ENCODE data around the gene URB1.

Gene URB1

DNA sequence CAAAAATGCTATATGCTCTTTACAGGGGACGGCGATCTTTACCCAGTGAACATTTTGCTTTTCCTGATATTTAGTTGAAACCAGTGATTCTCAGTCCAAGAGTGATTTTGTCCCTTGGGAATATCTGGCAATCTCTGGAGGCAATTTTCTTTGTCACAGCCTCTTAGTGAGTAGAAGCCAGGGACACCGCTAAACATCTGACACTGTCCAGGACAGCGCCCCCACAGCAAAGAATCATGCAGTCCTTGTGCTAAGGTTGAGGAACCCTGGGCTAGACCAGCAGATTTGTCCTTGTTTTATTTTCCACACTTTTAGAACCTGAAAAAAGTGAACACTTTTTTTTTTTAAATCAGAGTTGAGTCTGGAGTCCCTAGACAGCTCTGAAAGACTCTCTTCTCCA lies 32.8 kb upstream of the URB1 start:
- TF ChIP-seq, protein P1, sequence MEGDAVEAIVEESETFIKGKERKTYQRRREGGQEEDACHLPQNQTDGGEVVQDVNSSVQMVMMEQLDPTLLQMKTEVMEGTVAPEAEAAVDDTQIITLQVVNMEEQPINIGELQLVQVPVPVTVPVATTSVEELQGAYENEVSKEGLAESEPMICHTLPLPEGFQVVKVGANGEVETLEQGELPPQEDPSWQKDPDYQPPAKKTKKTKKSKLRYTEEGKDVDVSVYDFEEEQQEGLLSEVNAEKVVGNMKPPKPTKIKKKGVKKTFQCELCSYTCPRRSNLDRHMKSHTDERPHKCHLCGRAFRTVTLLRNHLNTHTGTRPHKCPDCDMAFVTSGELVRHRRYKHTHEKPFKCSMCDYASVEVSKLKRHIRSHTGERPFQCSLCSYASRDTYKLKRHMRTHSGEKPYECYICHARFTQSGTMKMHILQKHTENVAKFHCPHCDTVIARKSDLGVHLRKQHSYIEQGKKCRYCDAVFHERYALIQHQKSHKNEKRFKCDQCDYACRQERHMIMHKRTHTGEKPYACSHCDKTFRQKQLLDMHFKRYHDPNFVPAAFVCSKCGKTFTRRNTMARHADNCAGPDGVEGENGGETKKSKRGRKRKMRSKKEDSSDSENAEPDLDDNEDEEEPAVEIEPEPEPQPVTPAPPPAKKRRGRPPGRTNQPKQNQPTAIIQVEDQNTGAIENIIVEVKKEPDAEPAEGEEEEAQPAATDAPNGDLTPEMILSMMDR (conservative IDR thresholded peaks at IDR 0.05; ENCODE audit: low read depth): no peak
- POLR2A ChIA-PET (ENCODE audit: low non-redundant PET): no interaction called here
- H3K27ac ChIP-seq: peak overlapping the region; percentile 98
- CTCF ChIA-PET: interaction anchor here (0.8 kb wide), 1 partner anchor 37 kb away, joined by 3 read pairs; no protein-coding TSS in a partner anchor
- no peak for DNase-seq (ENCODE audit: low spot score)

DNA sequence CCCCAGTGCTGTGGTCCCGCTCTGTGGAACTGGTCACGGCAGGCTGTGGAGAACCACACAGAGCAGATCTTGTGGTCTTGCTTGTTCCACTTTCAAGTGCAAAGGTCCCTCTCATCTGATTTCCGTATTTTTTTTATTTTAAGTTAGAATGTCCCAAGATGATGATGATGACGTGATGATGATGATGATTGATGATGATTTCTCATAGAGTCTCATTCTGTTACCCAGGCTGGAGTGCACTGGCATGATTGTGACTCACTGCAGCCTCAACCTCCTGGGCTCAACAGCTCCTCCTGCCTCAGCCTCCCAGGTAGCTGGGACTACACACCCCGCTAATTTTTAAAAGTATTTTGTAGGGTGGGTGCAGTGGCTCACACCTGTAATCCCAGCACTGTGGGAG lies 31.9 kb upstream of the URB1 start:
- no peak for DNase-seq (ENCODE audit: low spot score)
- peak overlapping the region; percentile 98 for H3K27ac ChIP-seq
- CTCF ChIA-PET: interaction anchor here (0.8 kb wide), 1 partner anchor 38 kb away, joined by 3 read pairs; no protein-coding TSS in a partner anchor
- TF ChIP-seq, protein P1 (conservative IDR thresholded peaks at IDR 0.05; ENCODE audit: low read depth): no peak
- POLR2A ChIA-PET (ENCODE audit: low non-redundant PET): no interaction called here

DNA sequence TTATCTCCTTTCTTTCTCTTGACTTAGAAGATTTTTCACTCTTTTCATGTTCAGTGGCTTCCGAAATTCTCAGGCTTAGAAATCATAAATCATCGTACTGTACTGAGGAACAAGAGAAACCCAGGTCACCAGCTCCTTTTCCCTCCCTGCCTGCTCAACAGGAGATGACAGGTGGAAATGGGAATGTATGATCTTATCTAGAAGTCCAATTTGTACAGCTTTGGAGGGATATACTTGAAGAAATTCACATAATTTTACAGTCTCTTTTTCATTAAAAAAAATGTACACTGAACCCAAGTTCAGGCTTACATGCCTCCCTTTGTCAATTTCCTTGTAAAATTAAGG lies 31.4 kb upstream of the URB1 start:
- TF ChIP-seq, protein P1 (conservative IDR thresholded peaks at IDR 0.05; ENCODE audit: low read depth): no peak
- no peak for DNase-seq (ENCODE audit: low spot score)
- ChIA-PET POLR2A (ENCODE audit: low non-redundant PET) (no interaction called here), CTCF (no interaction called here)
- peak overlapping the region; percentile 98 for H3K27ac ChIP-seq

DNA sequence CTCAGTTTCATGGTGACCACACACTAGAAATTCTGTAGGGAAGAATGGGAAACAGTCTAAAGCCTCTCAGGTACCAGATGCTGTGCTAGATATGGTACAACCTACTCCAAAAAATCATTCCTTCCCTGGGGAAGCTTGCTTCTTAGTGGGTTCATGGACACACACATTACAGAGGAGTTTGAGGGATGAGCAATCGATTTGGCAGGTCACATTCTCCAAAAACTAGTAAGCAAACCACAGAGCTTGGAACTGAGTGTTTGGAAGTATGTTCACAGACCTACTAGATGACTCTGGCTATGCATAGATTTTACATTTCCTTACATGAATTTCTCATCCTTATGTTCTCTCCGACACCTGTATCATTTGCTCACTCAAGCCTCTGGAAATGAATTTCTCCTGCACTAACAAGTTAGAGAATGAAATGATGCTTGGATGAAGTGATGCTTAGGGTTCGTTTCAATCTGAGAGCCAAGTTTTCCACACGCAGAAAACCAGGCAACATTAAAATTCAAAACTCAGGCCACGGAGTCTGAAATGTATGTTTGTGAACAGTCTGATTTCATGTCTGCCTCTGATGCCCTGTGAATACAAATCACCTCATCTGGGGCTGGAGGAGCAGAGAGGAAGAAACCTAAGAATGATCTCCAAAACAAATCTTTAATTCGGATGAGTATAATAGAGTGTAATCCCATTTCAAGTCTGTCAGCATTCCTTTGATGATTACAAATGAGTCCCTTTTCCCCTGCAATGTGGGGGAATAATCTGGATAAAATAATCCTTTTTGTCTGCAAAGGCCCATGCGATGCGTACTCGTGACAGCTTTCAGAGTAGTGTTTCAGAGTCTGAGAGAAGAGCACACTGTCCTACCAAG lies 30.7 kb upstream of the URB1 start:
- TF ChIP-seq, protein P1 (conservative IDR thresholded peaks at IDR 0.05; ENCODE audit: low read depth): no peak
- ChIA-PET CTCF (no interaction called here), POLR2A (ENCODE audit: low non-redundant PET) (no interaction called here)
- no peak overlapping the region for H3K27ac ChIP-seq
- peak; percentile 29 for DNase-seq (ENCODE audit: low spot score)

DNA sequence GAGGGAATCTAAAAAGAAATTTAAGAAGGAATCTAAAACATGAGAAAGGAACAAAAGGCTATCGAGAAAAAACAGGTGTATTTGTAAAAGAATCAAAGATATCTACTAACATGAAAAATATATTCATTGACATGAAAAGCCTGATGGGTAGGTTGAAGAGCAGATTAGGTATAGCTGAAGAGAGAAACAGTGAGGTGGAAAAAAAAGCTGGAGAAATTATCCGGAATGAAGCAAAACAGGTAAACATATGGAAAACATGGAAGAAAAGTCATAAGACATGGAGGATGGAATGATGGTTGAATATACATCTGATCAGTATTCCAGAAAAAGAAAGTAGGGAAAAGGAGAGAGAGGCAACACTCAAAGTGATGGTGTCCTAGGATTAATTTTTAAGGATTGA lies 29.3 kb upstream of the URB1 start:
- no peak overlapping the region for H3K27ac ChIP-seq
- POLR2A ChIA-PET (ENCODE audit: low non-redundant PET): no interaction called here
- TF ChIP-seq, protein P1 (conservative IDR thresholded peaks at IDR 0.05; ENCODE audit: low read depth): no peak
- no peak for DNase-seq (ENCODE audit: low spot score)
- CTCF ChIA-PET: no interaction called here

DNA sequence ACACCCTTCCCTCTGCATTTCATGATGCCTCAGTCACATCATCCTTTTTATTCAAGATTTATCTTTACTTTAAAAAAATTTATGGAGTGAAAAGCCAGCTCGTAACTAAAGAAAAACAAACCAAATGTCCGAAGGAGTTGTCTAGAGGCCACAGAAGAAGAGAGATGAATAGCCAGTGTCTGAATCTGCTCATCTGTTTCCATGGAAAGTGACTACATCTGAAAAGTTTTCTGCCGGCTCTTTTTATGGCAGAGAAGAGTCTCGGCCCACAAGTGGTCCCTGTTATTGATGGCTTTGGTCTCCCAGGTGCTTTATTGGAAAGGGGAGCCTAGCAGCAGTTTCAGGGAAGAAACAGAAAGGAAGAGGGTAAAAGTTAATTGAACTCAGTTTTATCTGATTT lies 25.3 kb upstream of the URB1 start:
- DNase-seq (ENCODE audit: low spot score): no peak
- H3K27ac ChIP-seq: no peak overlapping the region
- TF ChIP-seq, protein P1 (conservative IDR thresholded peaks at IDR 0.05; ENCODE audit: low read depth): no peak
- ChIA-PET CTCF (no interaction called here), POLR2A (ENCODE audit: low non-redundant PET) (no interaction called here)
